Measurements from ENCODE around the gene WSB1. TPM values are rescaled to one million over a fixed set of nuclear protein-coding genes. Genes with fewer than 3 reads are reported as not detected.

Gene WSB1
- total RNA-seq, 2 experiments from 2014 or later = 143 to 155 TPM

- H3K27ac Mint-ChIP-seq = no peak overlapping the region
- DNase-seq = no peak
- peaks cover 10% of the 10 kb centered on the region for H3K4me1 Mint-ChIP-seq
- POLR2A ChIA-PET = no interaction called here
- peaks cover 5% of the 10 kb centered on the region for H3K27me3 Mint-ChIP-seq
- no peaks in the 10 kb centered on the region for H3K9me3 Mint-ChIP-seq
- no peak overlapping the region for H3K4me3 Mint-ChIP-seq
- H3K36me3 Mint-ChIP-seq (ENCODE audit: low read depth) = no peaks in the 10 kb centered on the region
- CTCF ChIA-PET = interaction anchor here (1.1 kb wide), 1 partner anchor 304 kb away, joined by 3 read pairs; no protein-coding TSS in a partner anchor
These were observed 52.5 kb downstream of the WSB1 start for GRCh38 chr17:27346228-27346899.

DNA sequence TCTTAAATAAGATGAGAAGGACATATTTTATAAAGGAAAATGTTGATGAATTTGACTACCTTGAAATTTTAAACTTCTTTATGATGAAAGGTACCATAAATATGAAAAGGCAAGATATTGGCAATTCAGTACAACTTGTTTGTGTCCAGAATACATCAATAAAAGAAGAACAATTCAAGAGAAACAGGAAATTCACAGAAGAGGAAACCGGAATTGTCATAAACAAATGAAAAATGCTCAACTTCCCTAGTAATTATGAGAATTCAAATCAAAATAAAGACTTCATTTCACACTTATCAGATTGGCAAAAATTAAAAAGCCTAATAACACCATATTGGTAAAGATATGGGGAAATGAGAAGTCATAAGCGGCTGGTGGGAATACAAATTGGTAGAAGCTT is 54.3 kb downstream of the WSB1 start:
- H3K4me3 Mint-ChIP-seq = peak overlapping the region; percentile 61
- no peak for DNase-seq
- CTCF ChIA-PET = interaction anchor here (0.7 to 1.2 kb wide), 2 partner anchors 112 to 191 kb away, joined by 3 to 6 read pairs; no protein-coding TSS in a partner anchor
- POLR2A ChIA-PET = interaction anchor here (1.9 kb wide), 1 partner anchor 53 kb away, joined by 9 read pairs; the partner anchor contains the start of gene WSB1
- no peaks in the 10 kb centered on the region for H3K9me3 Mint-ChIP-seq
- H3K27ac Mint-ChIP-seq = no peak overlapping the region
- no peaks in the 10 kb centered on the region for H3K36me3 Mint-ChIP-seq (ENCODE audit: low read depth)
- peaks cover 5% of the 10 kb centered on the region for H3K27me3 Mint-ChIP-seq
- H3K4me1 Mint-ChIP-seq = peaks cover 16% of the 10 kb centered on the region

DNA sequence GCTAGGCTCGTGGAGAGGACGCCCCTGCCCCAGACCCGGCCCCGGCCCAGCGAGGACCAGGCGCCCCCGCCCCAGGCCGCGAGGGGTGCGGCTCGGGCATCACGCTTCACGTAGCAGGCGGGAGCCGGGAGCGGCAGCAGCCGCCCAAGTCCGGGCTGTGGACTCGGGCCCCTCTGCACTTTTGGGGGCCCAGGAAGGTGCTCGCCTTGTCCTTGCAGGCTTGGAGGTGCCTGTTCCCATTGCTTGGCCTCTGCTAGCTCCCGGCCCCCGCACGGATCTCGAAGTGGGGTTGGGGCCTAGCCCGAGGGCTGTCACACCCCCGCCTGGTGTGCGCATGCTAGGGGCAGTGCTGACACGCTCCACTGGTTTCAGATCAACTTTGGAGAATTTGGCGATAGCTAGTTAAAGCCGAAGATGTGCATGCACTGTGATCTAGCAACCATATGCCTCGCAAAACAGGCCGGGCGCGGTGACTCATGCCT is 55.7 kb downstream of the WSB1 start:
- POLR2A ChIA-PET = interaction anchor here (1.1 to 1.9 kb wide), 4 partner anchors 16 to 250 kb away, joined by 3 to 9 read pairs (median 3); partner anchors contain the start of gene WSB1
- no peak for DNase-seq
- Mint-ChIP-seq H3K27ac (no peak overlapping the region), H3K4me3 (no peak overlapping the region), H3K4me1 (peaks cover 24% of the 10 kb centered on the region), H3K36me3 (ENCODE audit: low read depth) (no peaks in the 10 kb centered on the region), H3K9me3 (no peaks in the 10 kb centered on the region), H3K27me3 (peaks cover 2% of the 10 kb centered on the region)
- CTCF ChIA-PET = interaction anchor here (0.8 to 1.5 kb wide), 10 partner anchors 9 to 252 kb away, joined by 3 to 12 read pairs (median 4); no protein-coding TSS in a partner anchor

DNA sequence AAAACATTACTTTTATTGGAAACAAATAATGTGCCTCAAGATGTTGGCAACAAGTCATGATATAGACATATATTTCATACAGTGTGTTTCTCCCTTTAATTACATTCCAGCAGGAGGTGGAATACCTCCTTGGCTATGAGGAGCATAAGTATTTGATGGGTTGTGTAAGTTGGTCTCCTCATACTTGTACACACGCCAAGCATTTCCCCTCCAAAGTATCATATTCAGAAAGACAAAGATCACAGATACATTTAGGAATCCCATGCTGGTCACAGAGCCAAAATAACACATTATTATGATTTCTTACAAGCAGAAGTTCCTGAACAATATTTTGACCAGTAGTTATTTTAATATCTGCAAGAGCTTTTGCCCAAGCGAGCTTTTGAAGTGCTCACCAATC is 57.8 kb downstream of the WSB1 start:
- Mint-ChIP-seq H3K9me3 (no peaks in the 10 kb centered on the region), H3K4me3 (no peak overlapping the region), H3K27me3 (peaks cover 2% of the 10 kb centered on the region), H3K4me1 (peaks cover 41% of the 10 kb centered on the region), H3K36me3 (ENCODE audit: low read depth) (no peaks in the 10 kb centered on the region), H3K27ac (no peak overlapping the region)
- POLR2A ChIA-PET = no interaction called here
- CTCF ChIA-PET = interaction anchor here (1.6 to 3.1 kb wide), 2 partner anchors 115 to 248 kb away, joined by 8 to 11 read pairs; no protein-coding TSS in a partner anchor
- no peak for DNase-seq

DNA sequence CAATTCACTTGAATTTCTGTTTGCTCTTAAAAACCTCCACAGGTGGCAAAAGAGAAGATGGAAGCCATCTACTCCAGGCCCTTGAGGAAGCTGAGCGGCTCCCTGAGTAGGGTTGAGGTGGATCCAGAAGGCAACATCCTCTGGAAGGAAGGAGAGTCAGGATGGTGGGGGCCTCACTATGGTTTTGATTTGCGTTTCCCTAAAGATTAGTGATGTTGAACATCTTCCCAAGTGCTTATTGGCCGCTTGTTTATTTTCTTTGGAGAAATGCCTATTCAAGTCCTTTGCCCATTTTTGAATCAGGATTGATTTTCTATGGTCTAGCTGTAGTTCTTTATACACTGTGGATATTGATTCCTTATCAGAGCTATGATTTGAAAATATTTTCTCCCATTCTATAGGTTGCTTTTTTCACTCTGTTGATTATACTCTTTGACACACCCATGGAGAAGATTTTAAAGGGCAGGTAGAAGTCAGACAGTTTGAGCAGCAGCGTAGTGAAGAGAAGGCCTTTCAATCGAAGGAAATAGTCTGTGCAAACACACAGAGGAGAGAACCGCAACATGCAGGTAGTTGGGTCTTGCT is 58.6 kb downstream of the WSB1 start:
- no peaks in the 10 kb centered on the region for H3K9me3 Mint-ChIP-seq
- CTCF ChIA-PET = interaction anchor here (1.0 to 3.1 kb wide), 6 partner anchors 28 to 251 kb away, joined by 3 to 11 read pairs (median 4); no protein-coding TSS in a partner anchor
- peak overlapping the region; percentile 84 for H3K4me3 Mint-ChIP-seq
- peak overlapping the region; percentile 3 for H3K27ac Mint-ChIP-seq
- DNase-seq = no peak
- H3K27me3 Mint-ChIP-seq = peaks cover 2% of the 10 kb centered on the region
- H3K4me1 Mint-ChIP-seq = peaks cover 44% of the 10 kb centered on the region
- H3K36me3 Mint-ChIP-seq (ENCODE audit: low read depth) = no peaks in the 10 kb centered on the region
- POLR2A ChIA-PET = interaction anchor here (3.6 kb wide), 1 partner anchor 58 kb away, joined by 23 read pairs; the partner anchor contains the start of gene WSB1

GRCh38 chr17:27353033-27353460 is 59.1 kb downstream of the WSB1 start:
- H3K36me3 Mint-ChIP-seq (ENCODE audit: low read depth) = no peaks in the 10 kb centered on the region
- ChIA-PET POLR2A (interaction anchor here (3.6 kb wide), 1 partner anchor 59 kb away, joined by 23 read pairs; the partner anchor contains the start of gene WSB1), CTCF (interaction anchor here (1.0 to 3.1 kb wide), 6 partner anchors 28 to 251 kb away, joined by 3 to 11 read pairs (median 4); no protein-coding TSS in a partner anchor)
- peak overlapping the region; percentile 3 for H3K27ac Mint-ChIP-seq
- H3K4me1 Mint-ChIP-seq = peaks cover 43% of the 10 kb centered on the region
- no peaks in the 10 kb centered on the region for H3K9me3 Mint-ChIP-seq
- peaks cover 2% of the 10 kb centered on the region for H3K27me3 Mint-ChIP-seq
- no peak for DNase-seq
- H3K4me3 Mint-ChIP-seq = peak overlapping the region; percentile 84

- H3K27ac Mint-ChIP-seq = peak overlapping the region; percentile 81
- CTCF ChIA-PET = interaction anchor here (0.7 to 3.1 kb wide), 16 partner anchors 13 to 300 kb away, joined by 3 to 51 read pairs (median 5); no protein-coding TSS in a partner anchor
- H3K9me3 Mint-ChIP-seq = no peaks in the 10 kb centered on the region
- H3K27me3 Mint-ChIP-seq = no peaks in the 10 kb centered on the region
- POLR2A ChIA-PET = interaction anchor here (1.2 to 3.6 kb wide), 4 partner anchors 9 to 59 kb away, joined by 3 to 23 read pairs (median 4); partner anchors contain the start of gene WSB1
- H3K4me1 Mint-ChIP-seq = peaks cover 38% of the 10 kb centered on the region
- peak overlapping the region; percentile 84 for H3K4me3 Mint-ChIP-seq
- no peaks in the 10 kb centered on the region for H3K36me3 Mint-ChIP-seq (ENCODE audit: low read depth)
- DNase-seq = peak; percentile 90
These were observed 59.6 kb downstream of the WSB1 start for GRCh38 chr17:27353461-27354050.

DNA sequence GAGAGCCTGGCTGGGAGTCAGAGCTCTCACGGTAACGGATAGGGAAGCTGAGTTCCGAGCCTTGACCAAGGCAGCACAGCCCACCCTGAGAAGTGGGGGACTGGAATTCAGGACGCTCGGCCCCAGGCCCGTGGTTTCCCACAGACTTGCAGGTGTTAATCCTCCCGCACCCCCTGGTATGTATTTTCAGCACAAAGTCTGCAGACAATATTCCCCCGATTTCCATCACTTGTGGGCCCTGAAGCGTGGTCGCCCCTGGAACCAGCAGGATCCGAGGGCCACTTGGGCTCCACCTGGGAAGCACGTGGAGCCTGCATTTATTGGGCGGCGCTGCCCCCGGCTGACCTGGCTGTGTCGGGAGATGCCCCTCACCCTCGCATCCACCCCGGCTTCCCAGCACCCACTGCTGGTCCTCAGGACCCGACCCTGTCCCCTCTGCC is 60.2 kb downstream of the WSB1 start:
- ChIA-PET POLR2A (interaction anchor here (1.2 to 3.6 kb wide), 4 partner anchors 9 to 60 kb away, joined by 3 to 23 read pairs (median 4); partner anchors contain the start of gene WSB1), CTCF (interaction anchor here (0.7 to 3.1 kb wide), 18 partner anchors 12 to 299 kb away, joined by 3 to 51 read pairs (median 5); partner anchors contain the start of gene WSB1)
- peaks cover 36% of the 10 kb centered on the region for H3K4me1 Mint-ChIP-seq
- no peaks in the 10 kb centered on the region for H3K27me3 Mint-ChIP-seq
- no peak overlapping the region for H3K27ac Mint-ChIP-seq
- no peaks in the 10 kb centered on the region for H3K36me3 Mint-ChIP-seq (ENCODE audit: low read depth)
- H3K4me3 Mint-ChIP-seq = peak overlapping the region; percentile 84
- no peak for DNase-seq
- H3K9me3 Mint-ChIP-seq = no peaks in the 10 kb centered on the region

DNA sequence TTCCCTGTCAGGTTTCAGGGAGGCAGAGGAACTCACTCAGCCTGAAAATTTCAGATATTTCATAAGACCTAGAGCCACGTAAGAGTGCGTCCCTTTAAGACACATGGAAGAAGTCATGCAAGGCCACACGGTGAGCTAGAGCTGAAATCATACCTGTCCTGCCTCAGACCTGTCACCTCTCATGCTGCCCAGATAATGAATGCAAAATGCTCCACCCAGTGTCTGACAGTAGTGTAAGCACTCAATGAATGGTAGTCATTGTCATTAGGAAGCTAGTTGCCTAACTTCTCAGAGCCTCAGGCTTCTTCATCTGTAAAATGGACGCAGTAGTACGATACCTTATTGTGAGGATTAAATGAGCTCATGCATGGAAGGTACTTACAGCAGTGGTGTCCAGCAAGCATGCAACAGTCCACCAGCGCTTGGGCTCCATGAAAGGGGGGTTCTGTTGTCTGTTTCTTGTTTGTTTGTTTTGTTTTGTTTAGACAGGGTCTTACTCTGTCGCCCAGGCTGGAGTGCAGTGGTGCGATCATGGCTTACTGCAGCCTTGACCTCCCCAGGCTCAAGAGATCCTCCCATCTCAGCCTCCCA is 60.7 kb downstream of the WSB1 start:
- no peaks in the 10 kb centered on the region for H3K36me3 Mint-ChIP-seq (ENCODE audit: low read depth)

DNA sequence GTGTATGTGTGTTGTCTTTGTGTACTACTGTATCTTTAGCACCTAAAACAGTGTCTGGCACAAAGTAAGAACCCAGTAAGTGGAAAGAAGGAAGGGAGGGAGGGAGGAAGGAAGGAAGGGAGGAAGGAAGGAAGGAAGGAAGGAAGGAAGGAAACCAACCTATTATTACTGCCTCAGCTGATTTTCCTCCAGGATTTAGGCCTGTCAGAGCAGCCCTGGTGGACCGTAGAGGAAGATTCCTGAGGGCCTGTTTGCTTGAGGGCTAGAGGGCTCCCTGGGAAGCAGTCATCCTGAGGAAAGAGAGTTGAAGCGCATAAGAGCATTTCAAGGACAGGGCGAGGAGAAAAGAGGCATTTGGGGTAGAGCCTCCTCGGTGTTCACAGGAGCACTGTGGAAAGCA is 61.5 kb downstream of the WSB1 start:
- no peak overlapping the region for H3K27ac Mint-ChIP-seq
- H3K36me3 Mint-ChIP-seq (ENCODE audit: low read depth) = no peaks in the 10 kb centered on the region
- H3K4me1 Mint-ChIP-seq = peaks cover 41% of the 10 kb centered on the region
- ChIA-PET CTCF (interaction anchor here (1.0 to 3.1 kb wide), 9 partner anchors 25 to 247 kb away, joined by 3 to 51 read pairs (median 4); no protein-coding TSS in a partner anchor), POLR2A (interaction anchor here (3.6 kb wide), 1 partner anchor 61 kb away, joined by 23 read pairs; the partner anchor contains the start of gene WSB1)
- no peak overlapping the region for H3K4me3 Mint-ChIP-seq
- DNase-seq = no peak
- no peaks in the 10 kb centered on the region for H3K9me3 Mint-ChIP-seq
- H3K27me3 Mint-ChIP-seq = no peaks in the 10 kb centered on the region

More for the DNA sequence above, 60.7 kb downstream of the WSB1 start:
- CTCF ChIA-PET = interaction anchor here (0.6 to 3.1 kb wide), 22 partner anchors 10 to 299 kb away, joined by 3 to 51 read pairs (median 4); partner anchors contain the start of gene WSB1
- H3K4me3 Mint-ChIP-seq = peak overlapping the region; percentile 84
- H3K9me3 Mint-ChIP-seq = no peaks in the 10 kb centered on the region
- no peaks in the 10 kb centered on the region for H3K27me3 Mint-ChIP-seq
- POLR2A ChIA-PET = interaction anchor here (0.8 to 3.6 kb wide), 5 partner anchors 10 to 118 kb away, joined by 3 to 23 read pairs (median 4); partner anchors contain the start of gene WSB1
- peaks cover 36% of the 10 kb centered on the region for H3K4me1 Mint-ChIP-seq
- H3K27ac Mint-ChIP-seq = no peak overlapping the region
- DNase-seq = no peak

DNA sequence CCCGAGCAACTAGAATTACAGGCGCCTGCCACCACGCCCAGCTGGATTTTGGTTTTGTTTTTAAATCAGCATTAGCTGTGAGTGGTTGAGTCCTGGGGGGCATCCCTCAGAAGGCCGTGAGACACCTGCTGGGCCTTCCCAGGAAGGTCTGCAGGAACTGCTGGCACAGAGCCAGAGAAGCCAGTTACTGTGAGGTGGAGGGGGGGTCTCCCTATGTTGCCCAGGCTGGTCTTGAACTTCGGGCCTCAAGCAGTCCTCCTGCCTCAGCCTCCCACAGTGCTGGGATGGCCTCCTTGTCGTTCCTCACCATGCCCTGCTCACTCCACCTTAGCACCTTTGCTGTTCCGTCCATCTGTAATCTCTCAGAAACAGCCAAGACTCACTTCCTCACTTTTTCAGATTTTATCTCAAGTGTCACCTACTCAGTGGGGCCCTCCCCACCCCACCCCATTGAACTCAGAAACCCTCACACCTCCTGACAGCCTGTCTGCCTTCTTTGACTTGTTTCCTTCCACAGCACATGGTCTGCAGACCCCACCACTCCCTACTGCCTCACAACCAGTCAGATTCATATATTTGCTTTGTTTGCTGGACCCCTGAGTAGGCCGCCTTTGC is 62.3 kb downstream of the WSB1 start:
- H3K4me1 Mint-ChIP-seq = peaks cover 47% of the 10 kb centered on the region
- CTCF ChIA-PET = interaction anchor here (1.4 to 3.1 kb wide), 4 partner anchors 24 to 246 kb away, joined by 3 to 51 read pairs (median 4); no protein-coding TSS in a partner anchor
- H3K36me3 Mint-ChIP-seq (ENCODE audit: low read depth) = no peaks in the 10 kb centered on the region
- H3K27ac Mint-ChIP-seq = no peak overlapping the region
- POLR2A ChIA-PET = no interaction called here
- DNase-seq = no peak
- no peak overlapping the region for H3K4me3 Mint-ChIP-seq
- no peaks in the 10 kb centered on the region for H3K9me3 Mint-ChIP-seq
- no peaks in the 10 kb centered on the region for H3K27me3 Mint-ChIP-seq

All from activated CD4-positive, alpha-beta memory T cell treated with anti-CD3 and anti-CD28 coated beads, Interleukin-2, amount 10 ng/mL, durations not matched to agents 7 days and 5 days (primary cell).